ENCODE data around the gene PRKG1. TPM values are rescaled to one million over a fixed set of nuclear protein-coding genes. Genes with fewer than 3 reads are reported as not detected.

Gene PRKG1
- total and polyA plus RNA-seq, 2 of the 8 experiments (the other 6 are each of a cell fraction or from before 2014, with no cell fraction given), result 4.2 to 15.2 TPM

- Histone ChIP-seq H3K23me2 (ENCODE audit: low read depth, low read length) (no peaks in the 10 kb centered on the region), H3K27me3 (replicated peaks in 1 of 4; ENCODE audit: control insufficient read depth in 3 of 4, extremely low read depth in 1 of 4, insufficient read depth in 3 of 4, low read length in 3 of 4) (no peaks in the 10 kb centered on the region), H2AK5ac (ENCODE audit: low read depth, low read length) (no peak overlapping the region), H3K79me1 (ENCODE audit: low read depth, low read length) (no peaks in the 10 kb centered on the region), H3K56ac (replicated peaks; ENCODE audit: insufficient read length, low read depth, low read length) (no peak overlapping the region), H2BK20ac (ENCODE audit: low read length) (no peak overlapping the region), H3K4ac (replicated peaks; ENCODE audit: insufficient read length, low read depth, low read length) (no peak overlapping the region), H3K18ac (ENCODE audit: extremely low read depth, low read length) (no peak overlapping the region), H3K23ac (ENCODE audit: insufficient read length) (no peak overlapping the region), H2BK12ac (ENCODE audit: low read depth, low read length) (no peak overlapping the region), H3K79me2 (ENCODE audit: control insufficient read depth in 1 of 2, insufficient read depth in 2 of 2, low read length in 2 of 2) (no peaks in the 10 kb centered on the region), H2BK5ac (ENCODE audit: low read depth, low read length) (no peak overlapping the region), H3K9me3 (ENCODE audit: insufficient read depth in 2 of 2, low read depth in 1 of 2, low read length in 1 of 2) (no peaks in the 10 kb centered on the region; a peak in 1 of 4 replicates), H3K36me3 (ENCODE audit: control insufficient read depth in 2 of 4, insufficient read depth in 4 of 4, low read length in 3 of 4) (no peaks in the 10 kb centered on the region), H2BK15ac (ENCODE audit: low read length) (no peak overlapping the region), H4K5ac (ENCODE audit: insufficient read length, low read depth, low read length) (no peak overlapping the region), H3K14ac (ENCODE audit: insufficient read length) (no peak overlapping the region), H2AFZ (ENCODE audit: low read length) (no peak overlapping the region), H3K9ac (replicated peaks in 1 of 4; ENCODE audit: extremely low read depth in 1 of 4, low read depth in 3 of 4, low read length in 3 of 4) (no peak overlapping the region), H4K91ac (replicated peaks; ENCODE audit: insufficient read length, low read length) (no peak overlapping the region), H4K8ac (ENCODE audit: extremely low read depth, insufficient read depth, low read length) (no peak overlapping the region), H3K27ac (ENCODE audit: low read depth, low read length) (no peak overlapping the region), H3K4me3 (ENCODE audit: extremely low read depth in 1 of 4, insufficient read depth in 2 of 4, low read depth in 3 of 4, low read length in 4 of 4) (no peak overlapping the region), H3K4me2 (ENCODE audit: insufficient read depth in 1 of 2, low read depth in 2 of 2, low read length in 2 of 2) (no peak overlapping the region), H2BK120ac (replicated peaks; ENCODE audit: low read depth, low read length) (no peak overlapping the region), H3K4me1 (replicated peaks in 1 of 4; ENCODE audit: control insufficient read depth in 3 of 4, insufficient read depth in 4 of 4, low read length in 3 of 4) (no peaks in the 10 kb centered on the region), H4K20me1 (replicated peaks in 1 of 2; ENCODE audit: control insufficient read depth in 1 of 2, insufficient read depth in 2 of 2, low read length in 2 of 2) (no peaks in the 10 kb centered on the region)
- TF ChIP-seq SAP30 (IDR thresholded peaks at IDR 0.05; ENCODE audit: insufficient read depth, insufficient replicate concordance, low read length) (no peak), SIN3A (conservative IDR thresholded peaks at IDR 0.05 in 1 of 2, IDR thresholded peaks at IDR 0.05 in 1 of 2; ENCODE audit: low read depth in 1 of 2, low read length in 2 of 2) (no peak), KDM4A (IDR thresholded peaks at IDR 0.05; ENCODE audit: low read depth, low read length, severe bottlenecking) (no peak), HDAC2 (IDR thresholded peaks at IDR 0.05; ENCODE audit: borderline replicate concordance in 1 of 2, low read depth in 2 of 2, low read length in 2 of 2) (no peak), EP300 (IDR thresholded peaks at IDR 0.05; ENCODE audit: borderline replicate concordance in 1 of 2, low read depth in 2 of 2, low read length in 2 of 2) (no peak), MAFK (IDR thresholded peaks at IDR 0.05; ENCODE audit: low read depth, low read length) (no peak), RXRA (IDR thresholded peaks at IDR 0.05; ENCODE audit: insufficient read depth, low read depth, low read length) (no peak), FOSL1 (IDR thresholded peaks at IDR 0.05; ENCODE audit: insufficient read depth, low read depth, low read length) (no peak)
- DNase-seq (ENCODE audit: low read depth in 1 of 2, low spot score in 2 of 2) (no peak), FAIRE-seq (no peak)
- CTCF ChIA-PET (ENCODE audit: partially characterized antibody), result no interaction called here
- WGBS, 2 experiments (ENCODE audit: extremely low coverage in 1 of 2, insufficient coverage in 1 of 2, insufficient read length in 1 of 2, insufficient replicate concordance in 2 of 2, low coverage in 1 of 2, low lambda C conversion rate in 2 of 2, missing lambda C conversion rate in 1 of 2), result 91% methylated on average over 2 of the region's 2 CpGs; no CpG with 5 or more reads in 1 of the 2 experiments
- POLR2A ChIA-PET (ENCODE audit: partially characterized antibody), result no interaction called here
Measured at GRCh38 chr10:52283174-52283573, 1208.9 kb downstream of the PRKG1 start.

Measured in H1 (cell line).